ENCODE data around the gene ZNF668. TPM values are rescaled to one million over a fixed set of nuclear protein-coding genes. Genes with fewer than 3 reads are reported as not detected.

Gene ZNF668
- total and polyA plus RNA-seq, 2 of the 13 experiments (the other 11 are each of a cell fraction or from before 2014, with no cell fraction given) = 3.8 to 9.8 TPM

DNA sequence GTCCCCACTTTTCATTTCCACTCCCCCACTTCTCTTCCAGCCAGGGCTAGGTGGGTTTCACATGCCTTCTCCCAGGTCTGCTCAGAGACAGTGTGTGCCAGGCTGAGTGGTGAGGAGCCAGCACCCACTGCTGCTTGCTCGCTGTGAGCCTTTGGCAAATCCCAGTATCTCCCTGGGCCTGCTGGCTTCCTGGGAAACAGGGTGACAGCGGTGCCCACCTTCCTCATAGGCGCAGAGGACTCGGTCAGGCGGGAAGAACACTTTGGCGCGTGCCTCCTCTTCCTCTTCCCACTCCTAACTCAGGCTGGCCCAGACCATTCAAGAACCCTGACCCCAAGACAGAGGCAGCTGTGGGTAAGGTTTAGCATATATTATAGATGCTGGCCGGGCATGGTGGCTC is 15.2 kb upstream of the ZNF668 start:
- H3K4me3 ChIP-seq (replicated peaks in 1 of 3; ENCODE audit: insufficient read depth in 1 of 3, low read depth in 2 of 3, low read length in 3 of 3) = no peak overlapping the region
- FAIRE-seq = no peak
- no peak for DNase-seq (ENCODE audit: low spot score)
- 99% methylated on average over 8 of the region's 8 CpGs for WGBS (ENCODE audit: low lambda C conversion rate)
- ChIA-PET CTCF (ENCODE audit: low intra/inter-chr PET ratio, low total read pairs) (no interaction called here), POLR2A (no interaction called here)
- H3K9ac ChIP-seq (ENCODE audit: insufficient read depth, low read depth, low read length) = no peak overlapping the region
- no peaks in the 10 kb centered on the region for H3K9me3 ChIP-seq (ENCODE audit: low read length)
- H3K4me1 ChIP-seq (ENCODE audit: insufficient read depth, low read length) = peaks cover 14% of the 10 kb centered on the region
- H4K20me1 ChIP-seq (ENCODE audit: insufficient read depth, low read length) = peaks cover 12% of the 10 kb centered on the region
- in situ Hi-C loops (cut with HindIII; ENCODE audit: extremely low pct_ligation_motif_present, low pct_unique_long_range_greater_than_20kb) = no loop called here
- no peak for ATAC-seq
- 0 out of 2 replicates have a peak, but pooled peaks have one; percentile 32 for TF ChIP-seq ZNF891 (CRISPR knock-in tag; IDR thresholded peaks at IDR 0.05)
- TF ChIP-seq, protein P1, sequence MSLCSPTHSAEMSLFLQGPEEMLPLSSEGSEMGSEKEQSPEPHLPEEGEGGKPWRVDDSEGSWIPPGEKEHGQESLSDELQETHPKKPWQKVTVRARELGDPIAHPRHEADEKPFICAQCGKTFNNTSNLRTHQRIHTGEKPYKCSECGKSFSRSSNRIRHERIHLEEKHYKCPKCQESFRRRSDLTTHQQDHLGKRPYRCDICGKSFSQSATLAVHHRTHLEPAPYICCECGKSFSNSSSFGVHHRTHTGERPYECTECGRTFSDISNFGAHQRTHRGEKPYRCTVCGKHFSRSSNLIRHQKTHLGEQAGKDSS (CRISPR knock-in tag; IDR thresholded peaks at IDR 0.05; ENCODE audit: borderline replicate concordance, low read depth) = no peak
- peak; percentile 35 for TF ChIP-seq RBM22 (optimal IDR thresholded peaks at IDR 0.05; ENCODE audit: low read length)
- no peak overlapping the region for H3K4me2 ChIP-seq (ENCODE audit: low read depth, low read length)
- H3K36me3 ChIP-seq (replicated peaks in 1 of 2; ENCODE audit: control insufficient read depth in 1 of 2, insufficient read depth in 2 of 2, low read length in 2 of 2) = peaks cover 13 to 32% of the 10 kb centered on the region in 2 experiments
- BruUV-seq (replicated peaks) = no TSS peak
- no peak overlapping the region for H3K27ac ChIP-seq (ENCODE audit: extremely low read length, insufficient read depth, low read length)
- no peak overlapping the region for H2AFZ ChIP-seq (ENCODE audit: low read length)
- intact Hi-C loops (cut with micrococcal nuclease; ENCODE audit: unreplicated experiment) = no loop called here
- H3K27me3 ChIP-seq (ENCODE audit: control insufficient read depth in 1 of 2, insufficient read depth in 2 of 2, low read length in 2 of 2) = no peaks in the 10 kb centered on the region; a peak in 1 of 5 replicates
- peaks cover 31% of the 10 kb centered on the region for H3K79me2 ChIP-seq (ENCODE audit: insufficient read depth, low read length)

DNA sequence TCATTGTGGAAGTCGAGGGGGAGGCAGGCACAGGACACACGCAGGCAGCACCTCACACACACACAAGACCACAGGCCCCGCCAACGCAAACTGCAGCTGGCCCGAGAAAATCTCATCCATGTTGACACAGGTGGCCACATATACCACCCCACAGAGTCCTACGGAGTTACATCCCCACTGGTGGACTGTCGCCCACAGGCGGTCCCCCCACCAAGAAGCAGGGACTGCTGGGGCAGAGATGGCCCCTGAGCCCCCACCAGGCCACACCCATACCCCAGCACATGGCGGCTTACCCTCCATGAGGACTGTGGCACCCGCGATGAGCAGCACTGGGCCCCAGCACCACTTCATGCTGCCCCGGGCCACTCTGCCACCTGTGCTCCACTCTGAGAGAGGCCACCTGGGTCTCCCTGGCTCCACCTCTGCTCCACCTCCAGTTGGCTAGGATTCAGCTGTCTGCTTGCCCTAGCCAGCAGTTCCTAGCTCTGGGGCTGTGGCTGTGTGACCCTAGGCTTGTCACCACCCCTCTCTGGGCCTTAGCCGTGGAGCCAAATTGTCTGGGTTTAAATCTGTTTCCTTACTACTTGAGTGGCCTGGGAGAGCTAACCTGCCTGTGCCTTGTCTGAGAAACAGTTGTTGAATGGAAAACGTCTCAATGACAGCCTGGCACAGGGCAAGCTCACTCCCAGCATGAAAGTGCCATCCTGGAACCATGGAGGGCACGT is 14.6 kb upstream of the ZNF668 start, which contains the start of gene PRSS53:
Gene PRSS53, minus strand, starts transcription at position 485 of the 725 bp plus-strand sequence. Its CDS starts 134 bp downstream, at position 351.
- DNase-seq (ENCODE audit: low spot score) = no peak
- WGBS (ENCODE audit: low lambda C conversion rate) = 94% methylated on average over 14 of the region's 15 CpGs
- in situ Hi-C loops (cut with HindIII; ENCODE audit: extremely low pct_ligation_motif_present, low pct_unique_long_range_greater_than_20kb) (no loop called here), intact Hi-C loops (cut with micrococcal nuclease; ENCODE audit: unreplicated experiment) (no loop called here)
- H3K27ac ChIP-seq (ENCODE audit: extremely low read length, insufficient read depth, low read length) = no peak within 1 kb of the TSS
- no peak within 1 kb of the TSS for H3K4me3 ChIP-seq (replicated peaks in 1 of 3; ENCODE audit: insufficient read depth in 1 of 3, low read depth in 2 of 3, low read length in 3 of 3)
- peaks cover 14% of the 10 kb centered on the region for H3K4me1 ChIP-seq (ENCODE audit: insufficient read depth, low read length)
- peaks cover 15 to 32% of the 10 kb centered on the region in 2 experiments for H3K36me3 ChIP-seq (replicated peaks in 1 of 2; ENCODE audit: control insufficient read depth in 1 of 2, insufficient read depth in 2 of 2, low read length in 2 of 2)
- ChIA-PET CTCF (ENCODE audit: low intra/inter-chr PET ratio, low total read pairs) (no interaction called here), POLR2A (no interaction called here)
- no peak within 1 kb of the TSS for H3K9ac ChIP-seq (ENCODE audit: insufficient read depth, low read depth, low read length)
- H4K20me1 ChIP-seq (ENCODE audit: insufficient read depth, low read length) = peaks cover 12% of the 10 kb centered on the region
- ATAC-seq = no peak
- no peaks in the 10 kb centered on the region; a peak in 1 of 5 replicates for H3K27me3 ChIP-seq (ENCODE audit: control insufficient read depth in 1 of 2, insufficient read depth in 2 of 2, low read length in 2 of 2)
- no TSS peak for BruUV-seq (replicated peaks)
- H3K4me2 ChIP-seq (ENCODE audit: low read depth, low read length) = no peak within 1 kb of the TSS
- no peaks in the 10 kb centered on the region for H3K9me3 ChIP-seq (ENCODE audit: low read length)
- peaks cover 25% of the 10 kb centered on the region for H3K79me2 ChIP-seq (ENCODE audit: insufficient read depth, low read length)
- no peak within 1 kb of the TSS for H2AFZ ChIP-seq (ENCODE audit: low read length)
- no peak for FAIRE-seq
- TF ChIP-seq CCDC6 (CRISPR knock-in tag; IDR thresholded peaks at IDR 0.05) (no peak), POLR2AphosphoS5 (IDR thresholded peaks at IDR 0.05; ENCODE audit: low read depth, low read length) (peak; percentile 19; the same call in 1 of the 2 replicates), POLR2A (IDR thresholded peaks at IDR 0.05; ENCODE audit: insufficient read depth in 1 of 2, low read depth in 2 of 2, low read length in 2 of 2) (peak in 1 of 2 experiments; percentile 39; a peak in 1 of 4 replicates), RFXANK (CRISPR knock-in tag; IDR thresholded peaks at IDR 0.05) (no peak), POLR2G (IDR thresholded peaks at IDR 0.05; ENCODE audit: low read depth, low read length) (peak; percentile 50), ZNF160 (CRISPR knock-in tag; IDR thresholded peaks at IDR 0.05) (no peak), ZNF251 (CRISPR knock-in tag; IDR thresholded peaks at IDR 0.05) (no peak), ZMYM3 (CRISPR knock-in tag; IDR thresholded peaks at IDR 0.05) (peak; percentile 35; the same call in 1 of the 2 replicates), MBD4 (IDR thresholded peaks at IDR 0.05; ENCODE audit: borderline replicate concordance, low read length) (no peak), SRSF4 (IDR thresholded peaks at IDR 0.05; ENCODE audit: low read depth, low read length, poor library complexity, severe bottlenecking) (no peak), RBFOX2 (IDR thresholded peaks at IDR 0.05; ENCODE audit: low read depth, low read length) (peak; percentile 71), HIVEP1 (CRISPR knock-in tag; IDR thresholded peaks at IDR 0.05) (no peak)
- TF ChIP-seq, protein P2, sequence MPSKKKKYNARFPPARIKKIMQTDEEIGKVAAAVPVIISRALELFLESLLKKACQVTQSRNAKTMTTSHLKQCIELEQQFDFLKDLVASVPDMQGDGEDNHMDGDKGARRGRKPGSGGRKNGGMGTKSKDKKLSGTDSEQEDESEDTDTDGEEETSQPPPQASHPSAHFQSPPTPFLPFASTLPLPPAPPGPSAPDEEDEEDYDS (CRISPR knock-in tag; IDR thresholded peaks at IDR 0.05) = no peak
- TF ChIP-seq, protein P3, sequence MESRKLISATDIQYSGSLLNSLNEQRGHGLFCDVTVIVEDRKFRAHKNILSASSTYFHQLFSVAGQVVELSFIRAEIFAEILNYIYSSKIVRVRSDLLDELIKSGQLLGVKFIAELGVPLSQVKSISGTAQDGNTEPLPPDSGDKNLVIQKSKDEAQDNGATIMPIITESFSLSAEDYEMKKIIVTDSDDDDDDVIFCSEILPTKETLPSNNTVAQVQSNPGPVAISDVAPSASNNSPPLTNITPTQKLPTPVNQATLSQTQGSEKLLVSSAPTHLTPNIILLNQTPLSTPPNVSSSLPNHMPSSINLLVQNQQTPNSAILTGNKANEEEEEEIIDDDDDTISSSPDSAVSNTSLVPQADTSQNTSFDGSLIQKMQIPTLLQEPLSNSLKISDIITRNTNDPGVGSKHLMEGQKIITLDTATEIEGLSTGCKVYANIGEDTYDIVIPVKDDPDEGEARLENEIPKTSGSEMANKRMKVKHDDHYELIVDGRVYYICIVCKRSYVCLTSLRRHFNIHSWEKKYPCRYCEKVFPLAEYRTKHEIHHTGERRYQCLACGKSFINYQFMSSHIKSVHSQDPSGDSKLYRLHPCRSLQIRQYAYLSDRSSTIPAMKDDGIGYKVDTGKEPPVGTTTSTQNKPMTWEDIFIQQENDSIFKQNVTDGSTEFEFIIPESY (CRISPR knock-in tag; IDR thresholded peaks at IDR 0.05) = peak; percentile 33; the same call in 1 of the 2 replicates

Data from HepG2 (cell line).